Neural cell (in vitro differentiated cells): ENCODE measurements around the gene CCT4. TPM values are rescaled to one million over a fixed set of nuclear protein-coding genes. Genes with fewer than 3 reads are reported as not detected.

ENCODE experiments used
- H2AFZ ChIP-seq: fragments of 200-600, 300-800 bp; sonication (generic), shearing (Covaris generic); 2 replicates; pipeline ENCODE4 v1.6.0; 2014; ENCODE audit warnings: low read depth, mild to moderate bottlenecking, antibody characterized with exemption, low read length, moderate library complexity
- H3F3A ChIP-seq: fragments of 200-600 bp; shearing (Covaris generic); 2 replicates; pipeline ENCODE4 v1.6.1; 2016; ENCODE audit warnings: mild to moderate bottlenecking, moderate library complexity, mixed read lengths, antibody characterized with exemption, low read length; ENCODE audit not compliant: insufficient read depth, poor library complexity, severe bottlenecking
- H3K27ac ChIP-seq: fragments of 200-600, 300-800 bp; sonication (generic), shearing (Covaris generic); 2 replicates; pipeline ENCODE4 v1.5.1; 2014; ENCODE audit warnings: mild to moderate bottlenecking, low read length, moderate library complexity
- H3K27me3 ChIP-seq: fragments of 300-800, 200-600 bp; sonication (generic), shearing (Covaris generic); 2 replicates; pipeline ENCODE4 v1.6.0; 2014; ENCODE audit warnings: mild to moderate bottlenecking, low read depth, low read length, moderate library complexity; ENCODE audit not compliant: insufficient read depth
- H3K36me3 ChIP-seq: fragments of 300-800, 200-600 bp; sonication (generic), shearing (Covaris generic); 2 replicates; pipeline ENCODE4 v1.5.1; 2014; ENCODE audit warnings: mild to moderate bottlenecking, antibody characterized with exemption, low read length, moderate library complexity; ENCODE audit not compliant: insufficient read depth
- H3K4me2 ChIP-seq: fragments of 300-800, 200-600 bp; sonication (generic), shearing (Covaris generic); 2 replicates; pipeline ENCODE4 v1.6.0; 2014; ENCODE audit warnings: mild to moderate bottlenecking, low read length
- H3K4me3 ChIP-seq: fragments of 300-800, 200-600 bp; sonication (generic), shearing (Covaris generic); 2 replicates; pipeline ENCODE4 v1.5.1; 2014; ENCODE audit warnings: mild to moderate bottlenecking, low read length, moderate library complexity
- H3K79me2 ChIP-seq: fragments of 200-600 bp; shearing (Covaris generic); replicated peaks from 2 replicates; pipeline ENCODE4 v1.6.0; 2014; ENCODE audit warnings: mild to moderate bottlenecking, low read length, moderate library complexity; ENCODE audit not compliant: insufficient read depth
- H3K9ac ChIP-seq: fragments of 300-800, 200-600 bp; sonication (generic), shearing (Covaris generic); 2 replicates; pipeline ENCODE4 v1.6.1; 2016; ENCODE audit warnings: mild to moderate bottlenecking, low read length, mixed read lengths
- H3K9me2 ChIP-seq: fragments of 200-600 bp; shearing (Covaris generic); 2 replicates; pipeline ENCODE4 v1.6.1; 2016; ENCODE audit warnings: mild to moderate bottlenecking, low read length, mixed read lengths; ENCODE audit not compliant: insufficient read depth
- H3K9me3 ChIP-seq: fragments of 200-600, 300-800 bp; sonication (generic), shearing (Covaris generic); 2 replicates; pipeline ENCODE4 v1.6.1; 2016; ENCODE audit warnings: mild to moderate bottlenecking, mixed run types, low read length, moderate library complexity, mixed read lengths
- H4K20me1 ChIP-seq: fragments of 200-600 bp; shearing (Covaris generic); 2 replicates; pipeline ENCODE4 v1.6.1; 2016; ENCODE audit warnings: mild to moderate bottlenecking, mixed run types; ENCODE audit not compliant: insufficient read depth
- CTCF ChIP-seq: fragments of 450-650 bp; IDR thresholded peaks from 2 replicates; pipeline ENCODE4 v1.5.1; 2014; ENCODE audit warnings: antibody characterized with exemption, mild to moderate bottlenecking, moderate library complexity; ENCODE audit not compliant: poor library complexity, severe bottlenecking
- EP300 ChIP-seq: fragments of 450-650 bp; conservative IDR thresholded peaks from 2 replicates; pipeline ENCODE4 v1.6.1; 2014; ENCODE audit warnings: antibody characterized with exemption, mild to moderate bottlenecking, moderate library complexity; ENCODE audit not compliant: poor library complexity, severe bottlenecking
- EZH2 ChIP-seq: fragments of 200-600, 300-800 bp; shearing (Covaris generic), sonication (generic); IDR thresholded peaks from 2 replicates; pipeline ENCODE4 v1.6.1; 2014; ENCODE audit warnings: antibody characterized with exemption, low read length, borderline replicate concordance, mild to moderate bottlenecking; ENCODE audit not compliant: insufficient read depth, poor library complexity, severe bottlenecking
- MXI1 ChIP-seq: fragments of 450-650 bp; conservative IDR thresholded peaks from 2 replicates; pipeline ENCODE4 v1.6.1; 2014; ENCODE audit warnings: antibody characterized with exemption, mild to moderate bottlenecking; ENCODE audit not compliant: poor library complexity, severe bottlenecking
- POLR2AphosphoS5 ChIP-seq: IDR thresholded peaks from 2 replicates; pipeline ENCODE4 v1.6.1; 2012
- RAD21 ChIP-seq: fragments of 450-650 bp; conservative IDR thresholded peaks from 2 replicates; pipeline ENCODE4 v1.6.1; 2014; ENCODE audit warnings: antibody characterized with exemption, mild to moderate bottlenecking, moderate library complexity
- REST ChIP-seq: IDR thresholded peaks from 2 replicates; pipeline ENCODE4 v1.6.1; 2012; ENCODE audit warnings: borderline replicate concordance
- SMC3 ChIP-seq: fragments of 450-650 bp; conservative IDR thresholded peaks from 2 replicates; pipeline ENCODE4 v1.6.1; 2014; ENCODE audit warnings: antibody characterized with exemption, mild to moderate bottlenecking, moderate library complexity; ENCODE audit not compliant: poor library complexity
- TAF1 ChIP-seq: IDR thresholded peaks from 2 replicates; pipeline ENCODE4 v1.6.1; 2012; ENCODE audit warnings: low read depth
- polyA plus RNA-seq: library from polyadenylated mRNA; depleted of rRNA; stranded (reverse); fragments of >200 nt; gene quantifications from 2 replicates; pipeline ENCODE4 v1.2.3, GENCODE V29; 2014

The CCT4 gene
- polyA plus RNA-seq, 1 donor from 2014 or later: 140 TPM

- Histone ChIP-seq H3K36me3 (no peaks in the 10 kb centered on the region), H2AFZ (no peak overlapping the region), H3K27ac (no peak overlapping the region), H3K9me2 (no peaks in the 10 kb centered on the region), H3K79me2 (no peaks in the 10 kb centered on the region), H3F3A (no peaks in the 10 kb centered on the region), H3K9me3 (no peaks in the 10 kb centered on the region), H3K27me3 (no peaks in the 10 kb centered on the region), H3K9ac (no peak overlapping the region), H4K20me1 (no peaks in the 10 kb centered on the region), H3K4me2 (no peak overlapping the region), H3K4me3 (no peak overlapping the region)
- no peak for TF ChIP-seq RAD21
- TF ChIP-seq TAF1: no peak
- no peak for TF ChIP-seq MXI1
Observed at GRCh38 chr2:61834893-61835292, 53.6 kb downstream of the CCT4 start.

GRCh38 chr2:61833971-61834370, 54.5 kb downstream of the CCT4 start:
- H3K9me3 ChIP-seq: no peaks in the 10 kb centered on the region
- H3K27ac ChIP-seq: no peak overlapping the region
- H3K27me3 ChIP-seq: no peaks in the 10 kb centered on the region
- H3K36me3 ChIP-seq: no peaks in the 10 kb centered on the region
- no peaks in the 10 kb centered on the region for H3K9me2 ChIP-seq
- H3K9ac ChIP-seq: no peak overlapping the region
- no peak overlapping the region for H2AFZ ChIP-seq
- no peaks in the 10 kb centered on the region for H4K20me1 ChIP-seq
- H3K79me2 ChIP-seq: no peaks in the 10 kb centered on the region
- H3K4me2 ChIP-seq: no peak overlapping the region
- H3K4me3 ChIP-seq: no peak overlapping the region
- no peak for TF ChIP-seq TAF1
- no peak for TF ChIP-seq EZH2
- TF ChIP-seq SMC3: no peak
- TF ChIP-seq RAD21: no peak
- TF ChIP-seq POLR2AphosphoS5: no peak
- no peak for TF ChIP-seq EP300
- TF ChIP-seq CTCF: no peak
- TF ChIP-seq REST: no peak
- no peak for TF ChIP-seq MXI1
- H3F3A ChIP-seq: no peaks in the 10 kb centered on the region
